Stomach (tissue), 4 donors: ENCODE data around the gene SINHCAF.

Source experiments
- POLR2AphosphoS5 ChIP-seq, 3 donors: sonication (generic); formaldehyde crosslinking; IDR thresholded peaks; one replicate each; pipeline ENCODE4 v1.6.1; 2016; ENCODE audit warnings: antibody characterized with exemption in 3 of 3
- TF ChIP-seq, protein P1 (sequence below), 7 experiments: fragments of 450-650 bp in 4 of 7; fragments of 200-600 bp in 3 of 7; sonication (generic) in 3 of 7; IDR thresholded peaks; one replicate each; pipeline ENCODE4 v1.5.1; 2016 to 2019; ENCODE audit warnings: antibody characterized with exemption in 7 of 7, control low read depth in 2 of 7, mild to moderate bottlenecking in 1 of 7

DNA sequence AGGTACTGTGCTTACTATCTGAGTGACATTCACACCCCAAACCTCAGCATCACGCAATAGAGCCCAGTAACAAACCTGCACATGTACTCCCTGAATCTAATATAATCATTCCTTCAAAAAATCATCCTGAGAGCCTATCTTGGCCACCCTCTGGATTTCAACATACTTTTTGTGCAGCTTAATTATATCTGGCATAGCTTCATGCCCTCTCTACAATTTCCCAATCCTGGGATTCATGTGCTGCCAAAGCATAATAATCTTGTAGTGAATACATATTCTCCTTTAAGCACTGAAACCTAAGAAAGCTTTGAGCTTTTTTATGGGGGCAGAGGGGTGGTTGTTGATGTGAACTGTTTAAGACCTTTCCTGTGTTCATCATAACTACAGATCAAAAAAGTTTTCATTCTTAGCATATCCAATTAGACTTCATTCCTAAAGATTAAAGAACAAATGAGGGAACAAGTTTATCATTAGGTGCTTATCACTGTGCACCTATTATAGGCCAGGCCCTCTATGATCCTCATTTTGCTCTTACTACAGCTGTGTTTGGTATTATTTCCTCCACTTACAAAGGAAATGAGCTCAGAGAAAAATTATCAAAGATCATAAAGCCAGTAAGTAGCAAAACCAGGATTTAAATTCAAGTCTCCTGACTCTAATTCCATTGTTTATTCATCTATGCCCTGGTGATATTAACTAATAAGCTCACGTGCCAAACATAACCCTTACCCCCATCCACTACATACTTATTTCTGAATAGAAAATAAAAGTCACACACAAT lies 51.2 kb downstream of the SINHCAF start:
- no peak for TF ChIP-seq POLR2AphosphoS5 (IDR thresholded peaks at IDR 0.05)
- TF ChIP-seq, protein P1, sequence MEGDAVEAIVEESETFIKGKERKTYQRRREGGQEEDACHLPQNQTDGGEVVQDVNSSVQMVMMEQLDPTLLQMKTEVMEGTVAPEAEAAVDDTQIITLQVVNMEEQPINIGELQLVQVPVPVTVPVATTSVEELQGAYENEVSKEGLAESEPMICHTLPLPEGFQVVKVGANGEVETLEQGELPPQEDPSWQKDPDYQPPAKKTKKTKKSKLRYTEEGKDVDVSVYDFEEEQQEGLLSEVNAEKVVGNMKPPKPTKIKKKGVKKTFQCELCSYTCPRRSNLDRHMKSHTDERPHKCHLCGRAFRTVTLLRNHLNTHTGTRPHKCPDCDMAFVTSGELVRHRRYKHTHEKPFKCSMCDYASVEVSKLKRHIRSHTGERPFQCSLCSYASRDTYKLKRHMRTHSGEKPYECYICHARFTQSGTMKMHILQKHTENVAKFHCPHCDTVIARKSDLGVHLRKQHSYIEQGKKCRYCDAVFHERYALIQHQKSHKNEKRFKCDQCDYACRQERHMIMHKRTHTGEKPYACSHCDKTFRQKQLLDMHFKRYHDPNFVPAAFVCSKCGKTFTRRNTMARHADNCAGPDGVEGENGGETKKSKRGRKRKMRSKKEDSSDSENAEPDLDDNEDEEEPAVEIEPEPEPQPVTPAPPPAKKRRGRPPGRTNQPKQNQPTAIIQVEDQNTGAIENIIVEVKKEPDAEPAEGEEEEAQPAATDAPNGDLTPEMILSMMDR (IDR thresholded peaks at IDR 0.05): no peak
